ENCODE measurements around the gene CTRB1. TPM values are rescaled to one million over a fixed set of nuclear protein-coding genes. Genes with fewer than 3 reads are reported as not detected.

The CTRB1 gene
- total and polyA plus RNA-seq, 2 of the 13 experiments (the other 11 are each of a cell fraction or from before 2014, with no cell fraction given): not detected

GRCh38 chr16:75264999-75265910 is 46.5 kb downstream of the CTRB1 start (continued):
- TF ChIP-seq, protein P1, sequence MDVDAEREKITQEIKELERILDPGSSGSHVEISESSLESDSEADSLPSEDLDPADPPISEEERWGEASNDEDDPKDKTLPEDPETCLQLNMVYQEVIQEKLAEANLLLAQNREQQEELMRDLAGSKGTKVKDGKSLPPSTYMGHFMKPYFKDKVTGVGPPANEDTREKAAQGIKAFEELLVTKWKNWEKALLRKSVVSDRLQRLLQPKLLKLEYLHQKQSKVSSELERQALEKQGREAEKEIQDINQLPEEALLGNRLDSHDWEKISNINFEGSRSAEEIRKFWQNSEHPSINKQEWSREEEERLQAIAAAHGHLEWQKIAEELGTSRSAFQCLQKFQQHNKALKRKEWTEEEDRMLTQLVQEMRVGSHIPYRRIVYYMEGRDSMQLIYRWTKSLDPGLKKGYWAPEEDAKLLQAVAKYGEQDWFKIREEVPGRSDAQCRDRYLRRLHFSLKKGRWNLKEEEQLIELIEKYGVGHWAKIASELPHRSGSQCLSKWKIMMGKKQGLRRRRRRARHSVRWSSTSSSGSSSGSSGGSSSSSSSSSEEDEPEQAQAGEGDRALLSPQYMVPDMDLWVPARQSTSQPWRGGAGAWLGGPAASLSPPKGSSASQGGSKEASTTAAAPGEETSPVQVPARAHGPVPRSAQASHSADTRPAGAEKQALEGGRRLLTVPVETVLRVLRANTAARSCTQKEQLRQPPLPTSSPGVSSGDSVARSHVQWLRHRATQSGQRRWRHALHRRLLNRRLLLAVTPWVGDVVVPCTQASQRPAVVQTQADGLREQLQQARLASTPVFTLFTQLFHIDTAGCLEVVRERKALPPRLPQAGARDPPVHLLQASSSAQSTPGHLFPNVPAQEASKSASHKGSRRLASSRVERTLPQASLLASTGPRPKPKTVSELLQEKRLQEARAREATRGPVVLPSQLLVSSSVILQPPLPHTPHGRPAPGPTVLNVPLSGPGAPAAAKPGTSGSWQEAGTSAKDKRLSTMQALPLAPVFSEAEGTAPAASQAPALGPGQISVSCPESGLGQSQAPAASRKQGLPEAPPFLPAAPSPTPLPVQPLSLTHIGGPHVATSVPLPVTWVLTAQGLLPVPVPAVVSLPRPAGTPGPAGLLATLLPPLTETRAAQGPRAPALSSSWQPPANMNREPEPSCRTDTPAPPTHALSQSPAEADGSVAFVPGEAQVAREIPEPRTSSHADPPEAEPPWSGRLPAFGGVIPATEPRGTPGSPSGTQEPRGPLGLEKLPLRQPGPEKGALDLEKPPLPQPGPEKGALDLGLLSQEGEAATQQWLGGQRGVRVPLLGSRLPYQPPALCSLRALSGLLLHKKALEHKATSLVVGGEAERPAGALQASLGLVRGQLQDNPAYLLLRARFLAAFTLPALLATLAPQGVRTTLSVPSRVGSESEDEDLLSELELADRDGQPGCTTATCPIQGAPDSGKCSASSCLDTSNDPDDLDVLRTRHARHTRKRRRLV (CRISPR knock-in tag; IDR thresholded peaks at IDR 0.05): no peak
- no peak for TF ChIP-seq TP53 (CRISPR knock-in tag; conservative IDR thresholded peaks at IDR 0.05)
- no peak for TF ChIP-seq NCOA5 (CRISPR knock-in tag; IDR thresholded peaks at IDR 0.05)
- no peak for TF ChIP-seq SUZ12 (IDR thresholded peaks at IDR 0.05; ENCODE audit: low read depth, low read length)
- TF ChIP-seq, protein P2, sequence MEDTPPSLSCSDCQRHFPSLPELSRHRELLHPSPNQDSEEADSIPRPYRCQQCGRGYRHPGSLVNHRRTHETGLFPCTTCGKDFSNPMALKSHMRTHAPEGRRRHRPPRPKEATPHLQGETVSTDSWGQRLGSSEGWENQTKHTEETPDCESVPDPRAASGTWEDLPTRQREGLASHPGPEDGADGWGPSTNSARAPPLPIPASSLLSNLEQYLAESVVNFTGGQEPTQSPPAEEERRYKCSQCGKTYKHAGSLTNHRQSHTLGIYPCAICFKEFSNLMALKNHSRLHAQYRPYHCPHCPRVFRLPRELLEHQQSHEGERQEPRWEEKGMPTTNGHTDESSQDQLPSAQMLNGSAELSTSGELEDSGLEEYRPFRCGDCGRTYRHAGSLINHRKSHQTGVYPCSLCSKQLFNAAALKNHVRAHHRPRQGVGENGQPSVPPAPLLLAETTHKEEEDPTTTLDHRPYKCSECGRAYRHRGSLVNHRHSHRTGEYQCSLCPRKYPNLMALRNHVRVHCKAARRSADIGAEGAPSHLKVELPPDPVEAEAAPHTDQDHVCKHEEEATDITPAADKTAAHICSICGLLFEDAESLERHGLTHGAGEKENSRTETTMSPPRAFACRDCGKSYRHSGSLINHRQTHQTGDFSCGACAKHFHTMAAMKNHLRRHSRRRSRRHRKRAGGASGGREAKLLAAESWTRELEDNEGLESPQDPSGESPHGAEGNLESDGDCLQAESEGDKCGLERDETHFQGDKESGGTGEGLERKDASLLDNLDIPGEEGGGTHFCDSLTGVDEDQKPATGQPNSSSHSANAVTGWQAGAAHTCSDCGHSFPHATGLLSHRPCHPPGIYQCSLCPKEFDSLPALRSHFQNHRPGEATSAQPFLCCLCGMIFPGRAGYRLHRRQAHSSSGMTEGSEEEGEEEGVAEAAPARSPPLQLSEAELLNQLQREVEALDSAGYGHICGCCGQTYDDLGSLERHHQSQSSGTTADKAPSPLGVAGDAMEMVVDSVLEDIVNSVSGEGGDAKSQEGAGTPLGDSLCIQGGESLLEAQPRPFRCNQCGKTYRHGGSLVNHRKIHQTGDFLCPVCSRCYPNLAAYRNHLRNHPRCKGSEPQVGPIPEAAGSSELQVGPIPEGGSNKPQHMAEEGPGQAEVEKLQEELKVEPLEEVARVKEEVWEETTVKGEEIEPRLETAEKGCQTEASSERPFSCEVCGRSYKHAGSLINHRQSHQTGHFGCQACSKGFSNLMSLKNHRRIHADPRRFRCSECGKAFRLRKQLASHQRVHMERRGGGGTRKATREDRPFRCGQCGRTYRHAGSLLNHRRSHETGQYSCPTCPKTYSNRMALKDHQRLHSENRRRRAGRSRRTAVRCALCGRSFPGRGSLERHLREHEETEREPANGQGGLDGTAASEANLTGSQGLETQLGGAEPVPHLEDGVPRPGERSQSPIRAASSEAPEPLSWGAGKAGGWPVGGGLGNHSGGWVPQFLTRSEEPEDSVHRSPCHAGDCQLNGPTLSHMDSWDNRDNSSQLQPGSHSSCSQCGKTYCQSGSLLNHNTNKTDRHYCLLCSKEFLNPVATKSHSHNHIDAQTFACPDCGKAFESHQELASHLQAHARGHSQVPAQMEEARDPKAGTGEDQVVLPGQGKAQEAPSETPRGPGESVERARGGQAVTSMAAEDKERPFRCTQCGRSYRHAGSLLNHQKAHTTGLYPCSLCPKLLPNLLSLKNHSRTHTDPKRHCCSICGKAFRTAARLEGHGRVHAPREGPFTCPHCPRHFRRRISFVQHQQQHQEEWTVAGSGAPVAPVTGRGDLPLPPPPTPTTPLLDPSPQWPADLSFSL (CRISPR knock-in tag; IDR thresholded peaks at IDR 0.05): no peak; the same call in 1 of the 2 replicates
- TF ChIP-seq ESRRA (CRISPR knock-in tag; IDR thresholded peaks at IDR 0.05; ENCODE audit: low read depth): no peak
- TF ChIP-seq, protein P3, sequence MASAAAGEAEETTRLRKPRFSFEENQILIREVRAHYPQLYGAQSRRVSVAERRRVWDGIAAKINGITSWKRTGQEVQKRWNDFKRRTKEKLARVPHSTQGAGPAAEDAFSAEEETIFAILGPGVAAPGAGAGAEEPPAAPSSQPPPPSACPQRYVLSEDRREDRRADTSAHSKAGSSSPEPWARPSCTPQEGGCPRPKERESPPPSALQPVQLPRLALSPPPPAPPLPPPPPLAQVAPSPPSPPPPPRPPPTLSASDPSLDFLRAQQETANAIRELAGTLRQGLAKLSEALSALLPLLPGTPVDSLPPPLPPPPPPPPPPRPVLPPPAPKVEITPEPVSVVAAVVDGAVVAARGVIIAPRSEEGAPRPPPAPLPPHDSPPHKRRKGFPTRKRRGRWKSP (CRISPR knock-in tag; IDR thresholded peaks at IDR 0.05): peak; percentile 21; the same call in 1 of the 2 replicates
- TF ChIP-seq HNF4A (CRISPR knock-in tag; IDR thresholded peaks at IDR 0.05): no peak
- no peak for TF ChIP-seq ARID2 (CRISPR knock-in tag; IDR thresholded peaks at IDR 0.05; ENCODE audit: borderline replicate concordance)
- TF ChIP-seq, protein P4, sequence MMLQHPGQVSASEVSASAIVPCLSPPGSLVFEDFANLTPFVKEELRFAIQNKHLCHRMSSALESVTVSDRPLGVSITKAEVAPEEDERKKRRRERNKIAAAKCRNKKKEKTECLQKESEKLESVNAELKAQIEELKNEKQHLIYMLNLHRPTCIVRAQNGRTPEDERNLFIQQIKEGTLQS (CRISPR knock-in tag; IDR thresholded peaks at IDR 0.05): 0 out of 2 replicates have a peak, but pooled peaks have one; percentile 10
- TF ChIP-seq ZKSCAN1 (IDR thresholded peaks at IDR 0.05; ENCODE audit: low read length): no peak
- TF ChIP-seq, protein P5, sequence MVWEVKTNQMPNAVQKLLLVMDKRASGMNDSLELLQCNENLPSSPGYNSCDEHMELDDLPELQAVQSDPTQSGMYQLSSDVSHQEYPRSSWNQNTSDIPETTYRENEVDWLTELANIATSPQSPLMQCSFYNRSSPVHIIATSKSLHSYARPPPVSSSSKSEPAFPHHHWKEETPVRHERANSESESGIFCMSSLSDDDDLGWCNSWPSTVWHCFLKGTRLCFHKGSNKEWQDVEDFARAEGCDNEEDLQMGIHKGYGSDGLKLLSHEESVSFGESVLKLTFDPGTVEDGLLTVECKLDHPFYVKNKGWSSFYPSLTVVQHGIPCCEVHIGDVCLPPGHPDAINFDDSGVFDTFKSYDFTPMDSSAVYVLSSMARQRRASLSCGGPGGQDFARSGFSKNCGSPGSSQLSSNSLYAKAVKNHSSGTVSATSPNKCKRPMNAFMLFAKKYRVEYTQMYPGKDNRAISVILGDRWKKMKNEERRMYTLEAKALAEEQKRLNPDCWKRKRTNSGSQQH (CRISPR knock-in tag; IDR thresholded peaks at IDR 0.05; ENCODE audit: low read depth): peak; percentile 26; the same call in 1 of the 2 replicates
- no peak for TF ChIP-seq NR1H2 (CRISPR knock-in tag; IDR thresholded peaks at IDR 0.05; ENCODE audit: borderline replicate concordance, low read depth)
- TF ChIP-seq ZNF629 (CRISPR knock-in tag; conservative IDR thresholded peaks at IDR 0.05): no peak
